Neural crest cell (in vitro differentiated cells): Measurements from ENCODE around the gene GLG1. TPM values are rescaled to one million over a fixed set of nuclear protein-coding genes. Genes with fewer than 3 reads are reported as not detected.
"Not testable (repeated sequence)": the region's sequence is repeated elsewhere in the genome, so short reads cannot be mapped to it uniquely, and the experiment has no call there.

Source experiments
- DNase-seq: peaks from one replicate; pipeline ENCODE4 v3.0.0; 2021; ENCODE audit warnings: low read depth, mixed read lengths, low spot score
- H3K27ac Mint-ChIP-seq: one replicate; pipeline ENCODE4 v1.8.0; 2021; ENCODE audit warnings: mild to moderate bottlenecking, mixed read lengths; ENCODE audit not compliant: unreplicated experiment
- H3K27me3 Mint-ChIP-seq: 2 replicates; pipeline ENCODE4 v1.8.0; 2021; ENCODE audit warnings: low read depth, mild to moderate bottlenecking, mixed read lengths
- H3K36me3 Mint-ChIP-seq: 2 replicates; pipeline ENCODE4 v1.8.0; 2021; ENCODE audit warnings: low read depth, mild to moderate bottlenecking, mixed read lengths
- H3K4me1 Mint-ChIP-seq: 2 replicates; pipeline ENCODE4 v1.8.0; 2021; ENCODE audit warnings: mixed read lengths
- H3K4me3 Mint-ChIP-seq: one replicate; pipeline ENCODE4 v1.8.0; 2021; ENCODE audit warnings: mild to moderate bottlenecking, mixed read lengths
- H3K9me3 Mint-ChIP-seq: 2 replicates; pipeline ENCODE4 v1.8.0; 2021; ENCODE audit warnings: mixed read lengths
- total RNA-seq: library from RNA; stranded (reverse); gene quantifications from 2 replicates; pipeline ENCODE4 v1.2.1, GENCODE V29; 2021
- TF ChIP-seq, protein P1 (sequence below): fragments of 200-600 bp; sonication (generic); conservative IDR thresholded peaks from 2 replicates; pipeline ENCODE4 v1.5.0; 2021; ENCODE audit warnings: antibody characterized with exemption, mild to moderate bottlenecking

GLG1 gene
- total RNA-seq, 1 donor from 2014 or later = 117 TPM

DNA sequence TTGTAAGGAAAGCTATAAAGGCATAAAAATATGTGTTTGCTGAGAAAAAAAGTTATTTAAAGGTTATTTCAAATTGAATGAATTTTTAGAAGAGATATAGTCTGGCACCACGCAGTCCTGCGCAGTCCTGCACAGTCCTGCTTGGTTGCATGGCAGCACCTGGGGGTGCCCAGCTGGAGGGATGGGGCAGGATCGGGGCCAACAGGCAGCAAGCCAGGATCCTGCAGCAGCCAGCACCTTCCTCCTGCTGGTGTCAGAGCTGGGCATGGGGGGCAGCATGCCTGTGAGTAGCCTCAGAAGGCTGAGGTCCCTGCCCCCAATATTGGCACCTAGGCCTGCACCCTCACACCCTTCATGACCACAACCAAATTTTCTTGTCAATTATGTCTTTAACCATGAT is 46.0 kb downstream of the GLG1 start:
- Mint-ChIP-seq H3K27ac (no peak overlapping the region), H3K4me3 (no peak overlapping the region), H3K9me3 (no peaks in the 10 kb centered on the region), H3K36me3 (no peaks in the 10 kb centered on the region), H3K4me1 (peaks cover 9% of the 10 kb centered on the region), H3K27me3 (no peaks in the 10 kb centered on the region)
- no peak for DNase-seq
- TF ChIP-seq, protein P1, sequence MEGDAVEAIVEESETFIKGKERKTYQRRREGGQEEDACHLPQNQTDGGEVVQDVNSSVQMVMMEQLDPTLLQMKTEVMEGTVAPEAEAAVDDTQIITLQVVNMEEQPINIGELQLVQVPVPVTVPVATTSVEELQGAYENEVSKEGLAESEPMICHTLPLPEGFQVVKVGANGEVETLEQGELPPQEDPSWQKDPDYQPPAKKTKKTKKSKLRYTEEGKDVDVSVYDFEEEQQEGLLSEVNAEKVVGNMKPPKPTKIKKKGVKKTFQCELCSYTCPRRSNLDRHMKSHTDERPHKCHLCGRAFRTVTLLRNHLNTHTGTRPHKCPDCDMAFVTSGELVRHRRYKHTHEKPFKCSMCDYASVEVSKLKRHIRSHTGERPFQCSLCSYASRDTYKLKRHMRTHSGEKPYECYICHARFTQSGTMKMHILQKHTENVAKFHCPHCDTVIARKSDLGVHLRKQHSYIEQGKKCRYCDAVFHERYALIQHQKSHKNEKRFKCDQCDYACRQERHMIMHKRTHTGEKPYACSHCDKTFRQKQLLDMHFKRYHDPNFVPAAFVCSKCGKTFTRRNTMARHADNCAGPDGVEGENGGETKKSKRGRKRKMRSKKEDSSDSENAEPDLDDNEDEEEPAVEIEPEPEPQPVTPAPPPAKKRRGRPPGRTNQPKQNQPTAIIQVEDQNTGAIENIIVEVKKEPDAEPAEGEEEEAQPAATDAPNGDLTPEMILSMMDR = no peak

DNA sequence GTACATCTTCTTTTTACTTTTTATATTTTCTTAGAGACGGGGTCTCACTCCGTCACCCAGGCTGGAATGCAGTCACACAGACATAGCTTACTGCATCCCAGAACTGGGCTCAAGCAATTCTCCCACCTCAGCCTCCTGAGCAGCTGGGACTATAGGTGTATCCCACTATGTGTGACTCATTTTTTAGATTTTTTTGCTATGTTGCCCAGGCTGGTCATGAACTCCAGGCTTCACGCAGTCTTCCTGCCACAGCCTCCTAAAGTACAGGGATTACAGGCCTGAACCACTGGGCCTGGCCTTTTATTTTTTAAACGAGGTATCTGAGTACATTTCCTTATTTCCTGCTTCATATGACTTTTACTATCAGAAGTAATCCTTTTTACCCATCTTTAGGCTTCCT is 48.0 kb downstream of the GLG1 start:
- no peak overlapping the region for H3K27ac Mint-ChIP-seq
- no peaks in the 10 kb centered on the region for H3K36me3 Mint-ChIP-seq
- no peak overlapping the region for H3K4me3 Mint-ChIP-seq
- H3K4me1 Mint-ChIP-seq = peaks cover 4% of the 10 kb centered on the region
- TF ChIP-seq, protein P1 = no peak
- H3K9me3 Mint-ChIP-seq = no peaks in the 10 kb centered on the region
- no peak for DNase-seq
- H3K27me3 Mint-ChIP-seq = no peaks in the 10 kb centered on the region

DNA sequence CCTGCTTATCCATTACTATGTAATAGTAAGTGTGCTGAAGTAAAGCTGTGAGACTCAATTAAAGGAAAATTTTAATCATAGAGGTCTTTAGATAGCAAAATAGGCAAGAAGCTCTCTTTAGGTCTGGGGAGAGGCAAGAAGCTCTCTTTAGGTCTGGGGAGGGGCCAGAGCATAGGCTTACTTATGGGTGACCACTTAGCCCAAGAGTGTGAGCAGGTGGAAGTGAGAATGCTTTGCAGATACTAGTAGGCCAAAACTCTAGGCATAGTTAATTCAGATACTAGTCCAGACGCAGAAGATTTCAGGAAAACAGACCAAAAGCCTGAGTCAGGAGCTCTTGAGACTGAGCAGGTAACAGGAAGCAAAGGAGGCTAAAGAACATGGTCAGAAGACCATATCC is 49.6 kb downstream of the GLG1 start:
- no peak for DNase-seq
- Mint-ChIP-seq H3K27ac (no peak overlapping the region), H3K4me1 (no peaks in the 10 kb centered on the region), H3K4me3 (no peak overlapping the region), H3K36me3 (no peaks in the 10 kb centered on the region), H3K9me3 (no peaks in the 10 kb centered on the region), H3K27me3 (no peaks in the 10 kb centered on the region)
- TF ChIP-seq, protein P1 = no peak

DNA sequence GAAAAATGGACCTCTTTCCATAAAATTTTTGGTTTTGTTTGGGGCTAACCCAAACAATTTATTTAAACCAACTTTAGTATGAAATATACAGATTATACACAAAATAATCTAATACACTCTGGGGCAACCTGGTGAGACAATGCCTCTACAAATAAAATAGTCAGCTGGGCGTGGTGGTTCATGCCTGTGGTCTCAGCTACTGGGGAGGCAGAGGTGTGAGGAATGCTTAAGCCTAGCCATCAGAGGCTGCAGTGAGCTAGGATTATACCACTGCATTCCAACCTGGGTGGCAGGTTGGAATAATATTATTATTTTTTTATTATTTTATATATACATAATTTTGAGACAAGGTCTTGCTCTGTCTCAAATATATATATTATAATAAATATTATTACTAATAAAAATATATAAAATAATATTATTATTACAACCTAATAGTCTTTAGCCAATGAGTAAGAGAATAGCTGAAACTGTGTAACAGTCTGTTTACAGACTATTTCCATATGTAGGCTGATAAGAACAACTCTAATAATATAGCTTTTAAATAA is 50.5 kb downstream of the GLG1 start:
- no peaks in the 10 kb centered on the region for H3K36me3 Mint-ChIP-seq
- no peak overlapping the region for H3K4me3 Mint-ChIP-seq
- TF ChIP-seq, protein P1 = no peak
- no peaks in the 10 kb centered on the region for H3K9me3 Mint-ChIP-seq
- no peak overlapping the region for H3K27ac Mint-ChIP-seq
- DNase-seq = no peak
- H3K4me1 Mint-ChIP-seq = no peaks in the 10 kb centered on the region
- no peaks in the 10 kb centered on the region for H3K27me3 Mint-ChIP-seq

DNA sequence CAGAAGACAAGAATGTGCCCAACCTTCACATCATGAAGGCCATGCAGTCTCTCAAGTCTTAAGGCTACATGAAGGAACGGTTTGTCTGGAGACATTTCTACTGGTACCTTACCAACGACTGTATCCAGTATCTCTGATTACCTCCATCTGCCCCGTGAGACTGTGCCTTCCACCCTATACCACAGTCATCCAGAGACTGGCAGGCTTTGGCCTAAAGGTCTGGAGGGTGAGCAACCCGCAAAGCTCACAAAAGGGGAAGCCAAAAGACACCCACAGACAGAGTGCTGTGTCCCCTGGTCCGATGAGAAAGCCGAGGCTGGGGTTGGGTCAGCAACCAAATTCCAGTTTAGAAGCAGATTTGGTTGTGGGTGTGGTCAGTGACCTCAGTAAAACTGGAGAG is 54.6 kb downstream of the GLG1 start:
- not testable (repeated sequence) for H3K4me1 Mint-ChIP-seq, H3K27me3 Mint-ChIP-seq, H3K27ac Mint-ChIP-seq, H3K36me3 Mint-ChIP-seq, DNase-seq, H3K4me3 Mint-ChIP-seq, H3K9me3 Mint-ChIP-seq

DNA sequence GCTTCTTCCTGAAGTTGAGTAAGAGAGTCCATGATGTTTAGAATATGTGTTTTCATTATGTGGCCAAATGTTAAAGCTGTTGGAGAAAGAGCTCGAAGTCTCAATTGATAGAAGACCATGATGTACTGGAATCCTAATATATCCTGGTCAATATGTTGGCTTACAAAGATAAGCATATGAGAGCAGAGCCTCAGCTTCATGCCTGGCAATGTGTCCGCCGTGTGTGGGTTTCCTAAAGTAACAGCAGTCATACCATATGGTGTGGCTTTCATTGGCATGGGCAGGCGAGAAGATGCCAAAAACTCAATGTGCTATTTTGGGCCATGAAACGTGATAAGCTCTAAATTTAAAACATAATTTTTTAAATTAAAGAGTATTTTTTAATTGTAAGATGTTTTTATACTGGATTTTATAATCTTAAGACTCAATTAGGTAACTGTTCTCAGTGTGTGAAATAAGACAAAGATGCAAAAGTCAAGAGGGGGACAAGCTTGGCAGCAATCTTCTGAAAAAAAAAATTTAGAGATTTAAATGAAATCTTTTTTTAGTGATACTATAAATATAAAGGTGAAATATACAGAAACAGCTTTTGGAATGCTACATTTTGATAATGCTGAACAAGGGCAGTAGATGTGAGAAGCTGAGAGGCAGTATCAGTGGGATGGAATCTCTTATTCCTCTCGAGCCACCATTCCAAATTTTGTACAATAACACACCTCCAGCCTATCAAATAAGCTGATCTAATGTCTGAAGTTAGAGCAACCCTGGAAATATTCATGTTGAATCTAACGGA is 56.5 kb downstream of the GLG1 start:
- H3K36me3 Mint-ChIP-seq, H3K27me3 Mint-ChIP-seq, H3K9me3 Mint-ChIP-seq, H3K27ac Mint-ChIP-seq, H3K4me3 Mint-ChIP-seq, DNase-seq, H3K4me1 Mint-ChIP-seq: not testable (repeated sequence)

DNA sequence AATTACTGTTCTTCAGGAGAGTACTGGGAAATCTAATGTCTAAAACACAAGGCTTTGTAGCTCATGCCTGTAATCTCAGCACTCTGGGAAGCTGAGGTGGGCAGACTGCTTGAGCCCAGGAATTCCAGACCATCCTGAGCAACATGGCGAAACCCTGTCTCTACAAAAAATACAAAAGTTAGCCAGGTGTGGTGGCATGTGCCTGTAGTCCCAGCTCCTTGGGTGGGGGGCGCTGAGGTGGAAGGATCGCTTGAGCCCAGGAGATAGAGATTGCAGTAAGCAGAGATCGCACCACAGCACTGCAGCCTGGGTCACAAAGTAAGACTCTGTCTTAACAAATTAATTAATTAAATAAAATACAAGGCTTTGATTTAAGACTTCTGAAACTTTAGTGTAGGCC is 60.8 kb downstream of the GLG1 start:
- DNase-seq, H3K36me3 Mint-ChIP-seq, H3K4me3 Mint-ChIP-seq, H3K4me1 Mint-ChIP-seq, H3K27ac Mint-ChIP-seq, H3K9me3 Mint-ChIP-seq, H3K27me3 Mint-ChIP-seq: not testable (repeated sequence)

DNA sequence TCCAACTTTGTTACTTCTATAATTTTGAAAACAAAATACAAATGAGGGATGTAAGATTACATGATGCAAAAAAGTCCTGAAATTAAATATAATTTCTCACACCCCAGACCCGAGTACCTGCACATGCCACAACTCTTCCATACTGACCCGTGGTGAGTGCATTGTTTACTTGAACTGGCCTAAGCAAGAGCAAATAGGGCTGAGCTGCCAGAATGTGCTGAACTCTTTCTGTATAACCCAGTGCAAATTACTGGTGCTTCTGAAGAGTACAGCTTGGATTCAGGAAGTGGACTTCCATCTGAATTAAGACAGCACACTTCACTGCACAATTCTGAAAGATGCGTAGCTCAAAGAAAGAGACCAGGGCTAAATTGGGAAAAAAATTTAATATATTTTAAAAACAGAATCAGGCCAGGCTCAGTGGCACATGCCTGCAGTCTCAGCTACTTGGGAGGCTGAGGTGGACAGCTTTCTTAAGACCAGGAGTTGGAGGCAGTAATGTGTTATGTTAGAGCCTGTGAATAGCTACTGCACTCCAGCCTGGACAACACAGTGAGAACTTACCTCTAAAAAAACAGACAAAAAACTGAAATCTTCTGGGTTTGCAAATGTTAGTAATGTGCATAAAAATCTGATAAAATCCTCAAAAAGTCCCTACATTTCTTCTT is 63.9 kb downstream of the GLG1 start:
- H3K27me3 Mint-ChIP-seq, H3K27ac Mint-ChIP-seq, DNase-seq, H3K4me3 Mint-ChIP-seq, H3K4me1 Mint-ChIP-seq, H3K36me3 Mint-ChIP-seq, H3K9me3 Mint-ChIP-seq: not testable (repeated sequence)

DNA sequence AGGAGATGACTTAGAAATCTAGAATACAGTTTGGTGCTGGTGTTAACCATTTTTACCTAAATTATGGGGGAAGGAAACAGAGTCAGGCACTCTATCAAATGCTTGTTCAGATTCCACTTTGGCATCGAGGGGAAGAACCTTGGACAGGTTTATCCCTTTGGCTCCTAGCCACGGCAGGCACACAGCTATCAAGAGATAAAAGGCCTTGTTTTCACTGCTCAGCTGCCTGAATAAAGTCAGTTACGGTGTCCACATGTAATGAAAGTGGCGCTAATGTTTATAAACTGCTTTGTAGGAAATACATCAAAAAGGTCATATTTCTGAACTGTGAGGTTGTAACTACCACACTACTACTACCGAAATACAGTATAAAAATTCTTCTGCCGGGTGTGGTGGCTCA is 66.3 kb downstream of the GLG1 start:
- not testable (repeated sequence) for H3K27ac Mint-ChIP-seq, H3K4me3 Mint-ChIP-seq, H3K4me1 Mint-ChIP-seq, H3K27me3 Mint-ChIP-seq, H3K9me3 Mint-ChIP-seq, DNase-seq, H3K36me3 Mint-ChIP-seq
